ENCODE measurements around the gene CCDC201.
"Not testable (repeated sequence)": the region's sequence is repeated elsewhere in the genome, so short reads cannot be mapped to it uniquely, and the experiment has no call there.

DNA sequence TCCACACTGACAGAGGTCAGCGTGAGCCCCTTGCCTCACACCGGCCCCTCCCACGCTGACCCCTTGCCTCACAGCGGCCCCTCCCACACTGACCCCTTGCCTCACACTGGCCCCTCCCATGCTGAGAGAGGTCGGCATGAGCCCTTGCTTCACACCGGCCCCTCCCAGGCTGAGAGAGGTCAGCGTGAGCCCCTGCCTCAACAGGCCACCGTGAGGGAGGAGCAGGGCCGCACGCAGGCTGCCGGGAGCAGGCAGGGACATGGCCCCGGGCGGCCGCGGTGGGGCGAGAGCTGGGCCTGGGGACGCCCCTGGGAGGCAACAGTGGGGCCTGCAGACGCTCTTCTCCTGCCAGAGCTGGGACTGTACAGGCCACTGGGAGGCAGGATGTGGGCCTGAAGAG, 59.1 kb downstream of the CCDC201 start:
- TF ChIP-seq, protein P1, sequence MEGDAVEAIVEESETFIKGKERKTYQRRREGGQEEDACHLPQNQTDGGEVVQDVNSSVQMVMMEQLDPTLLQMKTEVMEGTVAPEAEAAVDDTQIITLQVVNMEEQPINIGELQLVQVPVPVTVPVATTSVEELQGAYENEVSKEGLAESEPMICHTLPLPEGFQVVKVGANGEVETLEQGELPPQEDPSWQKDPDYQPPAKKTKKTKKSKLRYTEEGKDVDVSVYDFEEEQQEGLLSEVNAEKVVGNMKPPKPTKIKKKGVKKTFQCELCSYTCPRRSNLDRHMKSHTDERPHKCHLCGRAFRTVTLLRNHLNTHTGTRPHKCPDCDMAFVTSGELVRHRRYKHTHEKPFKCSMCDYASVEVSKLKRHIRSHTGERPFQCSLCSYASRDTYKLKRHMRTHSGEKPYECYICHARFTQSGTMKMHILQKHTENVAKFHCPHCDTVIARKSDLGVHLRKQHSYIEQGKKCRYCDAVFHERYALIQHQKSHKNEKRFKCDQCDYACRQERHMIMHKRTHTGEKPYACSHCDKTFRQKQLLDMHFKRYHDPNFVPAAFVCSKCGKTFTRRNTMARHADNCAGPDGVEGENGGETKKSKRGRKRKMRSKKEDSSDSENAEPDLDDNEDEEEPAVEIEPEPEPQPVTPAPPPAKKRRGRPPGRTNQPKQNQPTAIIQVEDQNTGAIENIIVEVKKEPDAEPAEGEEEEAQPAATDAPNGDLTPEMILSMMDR (IDR thresholded peaks at IDR 0.05): not testable (repeated sequence)
- TF ChIP-seq POLR2AphosphoS5 (IDR thresholded peaks at IDR 0.05; ENCODE audit: low read depth, low read length); SIN3A (IDR thresholded peaks at IDR 0.05; ENCODE audit: borderline replicate concordance, insufficient read depth, low read depth, low read length); TCF7L2 (IDR thresholded peaks at IDR 0.05; ENCODE audit: low read depth, low read length): not testable (repeated sequence)
- TF ChIP-seq, protein P2, sequence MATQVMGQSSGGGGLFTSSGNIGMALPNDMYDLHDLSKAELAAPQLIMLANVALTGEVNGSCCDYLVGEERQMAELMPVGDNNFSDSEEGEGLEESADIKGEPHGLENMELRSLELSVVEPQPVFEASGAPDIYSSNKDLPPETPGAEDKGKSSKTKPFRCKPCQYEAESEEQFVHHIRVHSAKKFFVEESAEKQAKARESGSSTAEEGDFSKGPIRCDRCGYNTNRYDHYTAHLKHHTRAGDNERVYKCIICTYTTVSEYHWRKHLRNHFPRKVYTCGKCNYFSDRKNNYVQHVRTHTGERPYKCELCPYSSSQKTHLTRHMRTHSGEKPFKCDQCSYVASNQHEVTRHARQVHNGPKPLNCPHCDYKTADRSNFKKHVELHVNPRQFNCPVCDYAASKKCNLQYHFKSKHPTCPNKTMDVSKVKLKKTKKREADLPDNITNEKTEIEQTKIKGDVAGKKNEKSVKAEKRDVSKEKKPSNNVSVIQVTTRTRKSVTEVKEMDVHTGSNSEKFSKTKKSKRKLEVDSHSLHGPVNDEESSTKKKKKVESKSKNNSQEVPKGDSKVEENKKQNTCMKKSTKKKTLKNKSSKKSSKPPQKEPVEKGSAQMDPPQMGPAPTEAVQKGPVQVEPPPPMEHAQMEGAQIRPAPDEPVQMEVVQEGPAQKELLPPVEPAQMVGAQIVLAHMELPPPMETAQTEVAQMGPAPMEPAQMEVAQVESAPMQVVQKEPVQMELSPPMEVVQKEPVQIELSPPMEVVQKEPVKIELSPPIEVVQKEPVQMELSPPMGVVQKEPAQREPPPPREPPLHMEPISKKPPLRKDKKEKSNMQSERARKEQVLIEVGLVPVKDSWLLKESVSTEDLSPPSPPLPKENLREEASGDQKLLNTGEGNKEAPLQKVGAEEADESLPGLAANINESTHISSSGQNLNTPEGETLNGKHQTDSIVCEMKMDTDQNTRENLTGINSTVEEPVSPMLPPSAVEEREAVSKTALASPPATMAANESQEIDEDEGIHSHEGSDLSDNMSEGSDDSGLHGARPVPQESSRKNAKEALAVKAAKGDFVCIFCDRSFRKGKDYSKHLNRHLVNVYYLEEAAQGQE (IDR thresholded peaks at IDR 0.05; ENCODE audit: insufficient read depth in 1 of 2, low read depth in 2 of 2, low read length in 1 of 2): not testable (repeated sequence)

Data from Panc1 (cell line).